Hepatocyte (in vitro differentiated cells): ENCODE results near the gene PLXND1.

Experiments
- CTCF ChIP-seq: fragments of 200-600 bp; sonication (generic); IDR thresholded peaks from 2 replicates; pipeline ENCODE4 v1.5.1; 2016; ENCODE audit warnings: antibody characterized with exemption, mild to moderate bottlenecking; ENCODE audit not compliant: poor library complexity
- EZH2phosphoT487 ChIP-seq: fragments of 200-600 bp; sonication (generic); IDR thresholded peaks from one replicate; pipeline ENCODE4 v1.6.1; 2018; ENCODE audit warnings: antibody characterized with exemption, mild to moderate bottlenecking, low read depth, moderate library complexity; ENCODE audit not compliant: unreplicated experiment, severe bottlenecking

DNA sequence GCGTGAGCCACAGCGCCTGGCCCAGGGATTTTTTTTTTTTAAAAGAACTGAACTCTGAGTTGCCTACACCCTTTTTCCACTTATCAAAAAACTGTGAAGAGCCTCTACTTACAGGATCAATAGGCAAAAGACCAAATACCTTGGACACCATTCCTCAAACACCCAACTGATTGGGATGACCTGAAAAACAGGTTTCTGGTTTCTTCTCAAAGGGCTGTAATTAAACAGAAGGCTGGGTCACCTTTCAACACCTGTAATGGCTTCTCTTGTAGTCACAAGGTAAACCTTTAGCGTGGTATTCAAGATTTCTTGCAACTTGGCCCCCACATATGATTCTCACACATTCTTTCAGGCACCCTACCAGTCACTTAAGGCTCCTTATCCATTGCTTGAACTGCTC, 38.4 kb upstream of the PLXND1 start:
- no peak for TF ChIP-seq CTCF
- TF ChIP-seq EZH2phosphoT487: no peak
